GM19043 (cell line): Measurements from ENCODE around the gene TSACC.

Experiments
- ATAC-seq: cut with Tn5 transposase; IDR thresholded peaks from one replicate; pipeline ENCODE4 v1.9.1; 2021; ENCODE audit warnings: low read depth; ENCODE audit not compliant: unreplicated experiment

TSACC gene

DNA sequence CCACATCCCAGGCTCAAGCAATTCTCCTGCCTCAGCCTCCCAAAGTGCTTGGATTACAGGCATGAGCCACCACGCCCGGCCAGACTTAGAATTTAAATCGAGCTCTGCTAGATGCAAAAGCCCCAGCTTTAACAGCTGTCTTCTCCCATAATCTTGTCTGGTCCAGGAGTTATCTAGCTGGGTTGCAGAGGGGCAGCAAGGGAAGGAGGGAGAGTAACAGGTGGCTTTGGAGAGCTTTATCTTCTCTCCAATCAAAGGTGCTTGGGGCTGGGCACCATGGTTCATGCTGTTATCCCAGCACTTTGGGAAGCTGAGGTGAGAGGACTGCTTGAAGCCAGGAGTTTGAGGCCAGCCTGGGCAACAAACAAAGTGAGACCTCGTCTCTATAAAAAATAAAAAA is 34.5 kb downstream of the TSACC start:
- ATAC-seq: no peak

GRCh38 chr1:156373546-156373945 is 35.2 kb downstream of the TSACC start:
- no peak for ATAC-seq

GRCh38 chr1:156376146-156376545 is 37.8 kb downstream of the TSACC start:
- ATAC-seq: no peak

GRCh38 chr1:156376958-156377919 is 38.9 kb downstream of the TSACC start:
- no peak for ATAC-seq

DNA sequence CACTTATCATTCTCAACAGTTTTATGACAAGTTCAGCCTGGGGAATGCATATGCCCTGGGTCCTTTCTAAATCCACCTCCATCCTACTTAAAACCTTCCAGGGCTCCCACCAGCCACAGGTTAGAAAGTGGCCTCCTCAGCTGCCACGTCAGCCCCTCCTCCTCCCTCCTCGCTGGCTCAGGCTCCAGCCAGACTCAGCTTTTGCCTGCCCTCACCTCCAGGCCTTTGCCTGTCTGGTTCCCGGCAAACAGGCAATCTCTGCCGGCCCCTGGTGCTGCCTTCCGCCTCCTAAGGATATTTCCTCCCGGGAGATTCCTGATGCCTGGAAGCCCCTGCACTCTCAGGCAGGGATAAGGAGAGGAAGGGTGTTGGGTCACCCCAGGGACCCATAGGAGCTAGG is 40.2 kb downstream of the TSACC start:
- ATAC-seq: no peak

DNA sequence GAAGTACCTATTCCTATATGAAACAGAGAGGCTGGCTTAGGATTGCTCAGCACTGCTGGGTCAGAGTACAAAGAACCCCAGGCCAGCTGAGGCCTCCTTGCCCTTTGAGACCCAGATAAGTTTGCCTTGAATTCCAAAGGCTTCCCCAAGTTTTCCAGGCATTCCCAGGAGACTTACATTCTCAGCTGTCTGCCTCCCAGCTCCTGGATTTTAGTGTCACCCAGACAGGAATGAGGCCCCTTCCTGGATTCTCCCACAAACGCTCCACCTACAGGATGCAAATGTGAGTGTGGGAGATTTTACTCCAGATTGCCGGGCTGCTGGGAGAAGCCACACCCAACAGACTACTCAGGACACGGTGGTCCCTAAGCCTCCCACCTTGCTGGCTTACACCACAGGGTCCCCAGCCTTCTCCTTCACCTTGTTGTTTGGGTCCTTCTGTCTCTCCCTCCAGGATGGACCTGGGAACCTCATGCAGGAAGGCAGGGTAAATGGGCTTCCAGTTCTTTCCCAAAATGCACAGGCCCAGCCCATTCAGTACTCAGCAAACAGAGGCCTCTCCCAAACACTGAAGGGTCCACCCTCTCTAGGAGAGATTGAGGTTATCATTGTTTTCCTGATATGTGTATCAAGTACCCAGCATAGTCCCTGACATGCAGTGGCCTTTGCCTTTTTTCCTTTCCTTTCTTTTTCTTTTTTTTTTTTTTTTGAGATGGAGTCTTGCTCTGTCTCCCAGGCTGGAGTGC is 41.3 kb downstream of the TSACC start:
- ATAC-seq: no peak

DNA sequence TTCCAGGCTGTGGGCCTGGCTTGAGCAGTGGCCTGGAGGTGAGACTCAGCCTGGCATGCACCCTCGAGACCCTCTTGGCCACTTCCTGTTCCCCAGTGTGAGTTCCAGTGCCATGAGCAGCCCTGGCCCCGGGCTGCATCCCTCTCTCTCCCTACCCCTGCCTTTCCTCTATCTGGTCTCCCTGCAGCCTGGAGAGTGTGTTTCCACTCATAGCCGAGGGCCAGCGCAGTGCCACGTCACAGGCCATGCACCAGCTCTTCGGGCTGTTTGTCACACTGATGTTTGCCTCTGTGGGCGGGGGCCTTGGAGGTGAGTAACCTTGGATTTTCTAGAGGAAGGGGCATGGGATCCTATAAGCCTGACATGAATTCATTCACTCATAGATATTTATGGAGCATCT is 44.2 kb downstream of the TSACC start:
- ATAC-seq: no peak

DNA sequence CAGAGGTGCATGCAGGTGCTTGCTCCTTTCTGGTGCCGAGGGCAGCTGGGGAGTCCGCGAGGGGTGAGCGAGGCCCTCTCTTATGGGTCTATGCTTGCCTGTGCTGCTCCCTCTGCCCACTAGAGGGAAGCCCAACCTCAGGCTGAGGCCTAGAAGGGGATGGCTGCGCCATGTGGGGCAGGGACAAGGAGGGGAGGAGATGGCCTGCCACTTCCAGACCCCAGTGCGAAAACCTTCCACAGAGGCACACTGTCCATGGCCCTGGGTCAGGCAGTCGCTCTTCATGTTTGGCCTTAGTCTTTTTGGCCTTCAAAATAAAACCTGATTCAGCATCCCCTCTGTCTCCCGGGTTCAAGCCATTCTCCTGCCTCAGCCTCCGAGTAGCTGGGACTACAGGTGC is 44.7 kb downstream of the TSACC start:
- no peak for ATAC-seq

DNA sequence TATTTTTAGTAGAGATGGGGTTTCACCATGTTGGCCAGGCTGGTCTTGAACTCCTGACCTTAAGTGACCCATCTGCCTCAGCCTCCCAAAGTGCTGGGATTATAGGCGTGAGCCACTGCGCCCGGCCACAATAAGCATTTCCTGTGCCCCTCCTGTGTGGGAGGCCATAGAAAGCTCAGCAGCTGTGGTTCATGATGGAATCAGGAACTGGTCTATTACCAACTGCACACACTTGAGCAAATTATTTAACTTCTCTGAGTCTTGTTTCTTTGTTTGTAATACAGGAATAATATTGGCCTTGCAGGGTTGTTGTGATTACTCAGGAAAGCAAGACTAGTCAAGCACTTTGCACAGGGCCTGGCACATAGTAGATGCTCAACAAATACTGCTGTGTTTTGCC is 45.7 kb downstream of the TSACC start:
- ATAC-seq: no peak

DNA sequence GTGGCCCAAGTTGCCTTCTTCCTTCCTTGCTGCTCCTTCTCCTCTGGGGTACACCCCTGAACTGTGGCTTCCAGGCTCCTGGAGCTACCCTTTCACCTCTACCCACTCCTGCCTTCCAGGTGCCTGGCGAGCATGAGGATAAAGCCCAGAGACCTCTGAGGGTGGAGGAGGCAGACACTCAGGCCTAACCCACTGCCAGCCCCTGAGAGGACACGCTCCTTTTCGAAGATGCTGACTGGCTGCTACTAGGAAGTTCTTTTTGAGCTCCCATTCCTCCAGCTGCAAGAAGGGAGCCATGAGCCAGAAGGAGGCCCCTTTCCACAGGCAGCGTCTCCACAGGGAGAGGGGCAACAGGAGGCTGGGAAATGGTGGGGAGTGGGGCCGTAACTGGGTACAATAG is 46.3 kb downstream of the TSACC start:
- ATAC-seq: no peak

- no peak for ATAC-seq
These were observed 47.3 kb downstream of the TSACC start for GRCh38 chr1:156385534-156386031.

GRCh38 chr1:156386134-156386901 is 48.0 kb downstream of the TSACC start:
- ATAC-seq: no peak

- no peak for ATAC-seq
These were observed 48.9 kb downstream of the TSACC start for GRCh38 chr1:156386949-156387869.

GRCh38 chr1:156387870-156388173 is 49.5 kb downstream of the TSACC start:
- ATAC-seq: no peak

- ATAC-seq: no peak
These were observed 50.1 kb downstream of the TSACC start for GRCh38 chr1:156388174-156389137.

- ATAC-seq: no peak
These were observed 51.0 kb downstream of the TSACC start for GRCh38 chr1:156389311-156389710.

DNA sequence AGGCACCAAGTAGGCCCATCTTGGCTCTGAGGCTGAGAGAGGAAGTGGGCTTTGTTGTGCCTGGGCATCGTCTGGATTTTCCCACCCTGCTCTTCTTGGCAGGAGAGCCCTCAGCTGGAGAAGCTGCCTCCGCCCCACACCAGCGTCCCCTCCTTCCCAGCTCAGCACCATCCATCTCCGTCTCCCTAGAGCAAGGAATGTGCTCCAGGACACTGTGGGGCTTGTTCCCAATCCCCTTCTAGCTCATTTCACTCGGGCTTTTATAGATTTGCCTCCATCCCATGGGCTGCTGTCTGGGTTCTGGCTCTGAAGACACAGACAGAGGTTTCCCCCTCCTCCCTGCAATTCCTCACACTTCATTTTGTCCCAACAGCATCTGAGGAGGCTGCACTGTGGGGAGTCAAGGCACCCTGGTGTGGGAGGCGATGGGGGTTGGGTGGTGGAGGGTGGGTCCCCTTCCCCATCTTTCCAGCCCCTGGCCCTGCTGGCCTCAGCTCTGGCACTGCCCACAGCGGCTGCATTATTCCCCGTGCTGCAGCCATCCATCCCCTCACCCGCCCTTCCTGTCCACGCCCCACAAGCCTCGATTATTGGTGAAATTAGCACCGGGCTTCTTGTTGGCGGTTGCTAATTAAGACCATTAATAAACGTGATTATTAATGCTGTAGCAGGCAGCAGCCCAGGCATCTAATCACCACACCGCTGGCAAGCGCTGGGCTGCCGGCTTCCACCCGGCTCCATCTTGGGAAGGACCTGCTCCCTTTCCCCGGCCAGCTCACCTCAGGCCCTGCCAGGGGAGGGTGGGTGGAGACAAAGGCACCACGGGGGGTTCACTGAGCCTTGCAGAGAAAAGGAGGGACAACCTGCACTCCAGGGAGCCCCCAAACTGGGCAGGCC is 52.4 kb downstream of the TSACC start:
- ATAC-seq: no peak

DNA sequence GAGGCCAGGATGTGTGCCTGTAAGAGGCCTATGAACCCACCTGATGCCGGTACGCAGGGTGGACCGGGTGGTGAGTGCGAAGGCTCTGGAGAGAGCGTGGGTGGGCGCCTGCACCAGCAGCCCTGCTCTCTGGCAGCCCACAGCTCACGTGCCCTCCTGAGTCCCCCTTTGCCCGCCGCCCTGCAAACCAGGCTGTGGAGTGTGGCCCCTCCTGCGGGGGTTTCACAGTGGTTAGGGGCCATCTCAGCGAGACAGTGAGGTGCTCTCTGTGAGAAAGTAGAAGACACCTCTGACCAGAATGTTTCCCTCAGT is 53.0 kb downstream of the TSACC start:
- ATAC-seq: no peak
